Kidney tubule cell (primary cell): ENCODE measurements around the gene GRK6.
"Not testable (repeated sequence)": the region's sequence is repeated elsewhere in the genome, so short reads cannot be mapped to it uniquely, and the experiment has no call there.

Experiments
- DNase-seq: peaks from one replicate; pipeline ENCODE4 v3.0.0-alpha.2; 2018; ENCODE audit warnings: low spot score

The GRK6 gene

GRCh38 chr5:177471610-177472356 lies 45.3 kb downstream of the GRK6 start:
- DNase-seq: no peak

- peak; percentile 53 for DNase-seq
Observed at GRCh38 chr5:177472460-177473442, 46.3 kb downstream of the GRK6 start.

DNA sequence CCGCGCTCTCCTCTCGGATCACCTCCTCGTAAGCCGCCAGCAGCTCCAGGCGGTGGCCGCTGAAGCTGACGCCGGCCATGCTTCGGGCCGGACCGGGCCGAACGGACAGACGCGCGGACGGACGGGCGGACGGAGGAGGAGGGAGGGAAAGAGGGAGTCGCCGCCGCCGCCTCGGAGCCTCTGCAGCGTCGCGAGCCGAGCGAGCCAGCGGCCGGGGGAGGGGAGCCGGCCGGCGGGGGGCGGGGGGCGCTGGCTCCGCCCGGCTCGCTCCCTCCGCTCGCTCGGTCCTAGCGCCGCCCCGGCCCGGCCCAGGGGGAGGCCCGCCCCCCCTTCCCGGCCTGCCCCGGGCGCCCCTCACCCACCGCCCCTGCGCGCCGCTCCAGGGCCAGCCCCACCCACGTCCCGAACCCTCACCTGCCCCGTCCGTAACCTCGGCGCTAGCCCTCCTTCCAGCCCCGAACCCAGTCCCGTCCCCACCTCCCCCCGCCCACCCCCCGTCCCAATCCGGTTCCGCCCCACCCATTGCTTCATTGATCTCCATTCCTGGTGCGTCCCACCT lies 47.0 kb downstream of the GRK6 start, which contains the start of gene DBN1:
Gene DBN1, minus strand, starts transcription at position 192 of the 559 bp plus-strand sequence. Its CDS starts 113 bp downstream, at position 79.
- DNase-seq: peak; percentile 69

DNA sequence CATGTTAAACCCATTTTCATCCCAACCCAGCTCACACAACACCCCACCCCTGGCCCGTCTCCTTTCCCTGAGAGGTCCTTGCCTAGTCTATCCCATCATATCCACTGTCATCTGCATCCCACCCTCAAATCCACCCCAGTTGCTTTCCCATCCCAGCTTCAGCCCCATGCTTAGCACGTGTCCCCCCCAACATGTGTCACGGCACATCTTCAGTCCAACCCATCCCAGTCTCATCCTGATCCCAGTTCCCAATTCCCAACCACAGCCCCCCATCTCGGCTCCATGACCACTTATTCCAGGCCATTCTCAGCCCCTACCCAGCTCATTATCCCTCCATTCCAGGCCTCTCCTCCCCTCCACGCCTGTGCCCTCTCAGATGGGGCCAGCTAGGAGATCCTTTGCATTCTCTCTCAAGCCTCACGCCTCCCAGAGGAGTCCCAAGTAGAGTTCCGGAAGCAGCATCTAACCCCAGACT lies 47.6 kb downstream of the GRK6 start:
- DNase-seq: no peak

DNA sequence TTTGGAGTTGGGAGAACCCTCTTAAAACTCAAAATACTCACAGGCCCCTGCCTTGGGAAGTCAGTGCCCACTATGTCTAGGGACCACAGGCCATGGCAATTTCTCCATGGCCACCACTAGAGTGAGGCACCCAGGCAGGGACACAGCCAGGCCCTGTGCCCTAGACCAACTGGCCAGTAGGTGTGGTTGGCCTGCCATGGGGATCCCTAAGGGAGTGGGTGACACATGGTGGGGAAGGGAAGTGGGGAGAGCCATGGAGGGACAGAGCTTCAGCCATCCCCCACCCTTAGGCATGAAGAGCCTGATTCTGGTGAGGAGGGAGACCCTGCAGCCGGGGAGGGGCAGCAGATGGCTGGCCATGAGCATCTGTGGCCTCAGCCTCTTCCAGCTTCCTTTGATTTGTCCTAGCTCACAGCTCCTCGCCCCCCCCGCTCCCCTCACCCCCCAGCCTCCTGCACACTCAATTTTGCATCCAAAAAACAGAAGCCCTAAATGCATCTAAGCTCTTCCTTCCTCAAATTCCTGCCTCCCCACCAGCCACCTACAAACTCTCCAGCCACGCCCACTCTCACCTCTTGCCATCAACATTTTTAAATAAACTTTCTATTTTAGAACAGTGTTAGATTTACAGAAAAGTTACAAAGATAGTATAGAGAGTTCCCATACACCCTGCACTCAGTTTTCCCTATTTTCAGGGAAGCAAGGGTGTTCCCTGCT lies 48.5 kb downstream of the GRK6 start:
- no peak for DNase-seq

DNA sequence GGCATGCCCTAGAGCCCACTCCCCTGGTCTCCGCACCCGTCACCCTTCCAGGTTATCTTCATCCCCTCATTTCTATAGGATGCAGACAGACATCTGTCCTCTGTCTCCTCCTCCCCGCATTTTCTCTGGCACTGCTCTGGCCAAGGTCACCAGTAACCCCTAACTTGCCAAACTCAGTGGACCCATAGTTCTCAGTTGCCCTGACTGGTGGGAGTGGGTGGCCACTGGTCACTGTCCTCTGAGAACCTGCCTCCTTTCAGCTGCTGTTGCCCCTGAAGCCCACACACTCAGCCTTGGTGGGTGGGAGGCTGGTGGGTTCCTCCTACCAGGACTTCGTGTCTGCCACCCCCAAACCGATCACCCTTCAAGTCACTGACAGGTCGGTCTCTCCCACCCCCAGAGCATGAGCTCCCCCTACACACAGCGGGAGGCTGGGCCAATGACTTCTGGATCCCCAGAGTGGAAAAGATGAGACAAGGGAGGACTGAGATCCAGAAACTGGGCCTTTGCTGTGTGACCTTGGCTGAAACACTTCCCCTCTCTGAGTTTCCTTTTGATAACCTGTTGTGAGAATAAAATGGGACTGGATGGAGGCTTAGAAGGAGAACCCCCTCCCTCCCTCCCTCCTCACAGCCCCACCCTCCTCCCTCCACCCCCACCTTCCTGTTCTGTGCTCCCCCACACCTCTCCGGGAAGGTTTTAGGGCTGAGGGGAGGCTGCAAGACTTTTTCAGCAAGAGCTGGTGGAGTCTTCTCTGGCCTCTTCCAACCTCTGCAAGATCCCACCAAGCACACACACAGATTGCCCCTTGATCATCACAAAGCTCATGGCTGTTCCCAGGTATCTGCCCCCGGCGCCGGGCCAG lies 49.3 kb downstream of the GRK6 start:
- no peak for DNase-seq

DNA sequence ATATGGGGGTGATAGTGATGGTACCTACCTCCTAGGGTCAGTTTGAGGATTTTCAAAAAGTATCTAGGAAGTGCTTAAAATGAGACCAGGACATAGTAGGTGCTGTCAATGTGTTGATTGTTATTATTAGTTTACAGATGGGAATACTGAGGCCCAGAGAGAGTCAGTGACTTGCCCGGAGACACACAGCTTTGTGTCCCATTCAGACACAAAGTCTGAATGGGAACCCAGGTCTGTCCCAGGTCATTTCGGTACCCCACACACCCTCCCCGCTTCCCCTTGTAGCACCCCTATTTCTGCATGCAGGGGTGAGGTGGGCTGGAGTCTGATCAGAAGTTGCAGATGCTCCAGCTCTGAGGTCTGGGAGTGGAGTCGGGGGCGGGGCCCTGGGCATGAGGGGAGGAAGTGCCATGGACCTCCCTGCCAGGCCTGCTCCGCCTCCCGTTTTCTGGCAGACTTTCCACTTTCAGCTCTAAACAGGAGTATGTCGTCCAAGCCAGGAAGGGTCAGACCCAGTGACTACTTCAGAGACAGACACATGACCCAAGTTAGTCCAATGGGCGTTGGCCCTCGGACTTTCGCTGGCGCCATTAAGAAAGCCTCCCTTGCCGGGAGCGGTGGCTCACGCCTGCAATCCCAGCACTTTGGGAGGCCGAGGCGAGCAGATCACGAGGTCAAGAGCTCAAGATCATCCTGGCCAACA lies 50.2 kb downstream of the GRK6 start:
- no peak for DNase-seq

GRCh38 chr5:177477701-177478477 lies 51.4 kb downstream of the GRK6 start:
- no peak for DNase-seq

DNA sequence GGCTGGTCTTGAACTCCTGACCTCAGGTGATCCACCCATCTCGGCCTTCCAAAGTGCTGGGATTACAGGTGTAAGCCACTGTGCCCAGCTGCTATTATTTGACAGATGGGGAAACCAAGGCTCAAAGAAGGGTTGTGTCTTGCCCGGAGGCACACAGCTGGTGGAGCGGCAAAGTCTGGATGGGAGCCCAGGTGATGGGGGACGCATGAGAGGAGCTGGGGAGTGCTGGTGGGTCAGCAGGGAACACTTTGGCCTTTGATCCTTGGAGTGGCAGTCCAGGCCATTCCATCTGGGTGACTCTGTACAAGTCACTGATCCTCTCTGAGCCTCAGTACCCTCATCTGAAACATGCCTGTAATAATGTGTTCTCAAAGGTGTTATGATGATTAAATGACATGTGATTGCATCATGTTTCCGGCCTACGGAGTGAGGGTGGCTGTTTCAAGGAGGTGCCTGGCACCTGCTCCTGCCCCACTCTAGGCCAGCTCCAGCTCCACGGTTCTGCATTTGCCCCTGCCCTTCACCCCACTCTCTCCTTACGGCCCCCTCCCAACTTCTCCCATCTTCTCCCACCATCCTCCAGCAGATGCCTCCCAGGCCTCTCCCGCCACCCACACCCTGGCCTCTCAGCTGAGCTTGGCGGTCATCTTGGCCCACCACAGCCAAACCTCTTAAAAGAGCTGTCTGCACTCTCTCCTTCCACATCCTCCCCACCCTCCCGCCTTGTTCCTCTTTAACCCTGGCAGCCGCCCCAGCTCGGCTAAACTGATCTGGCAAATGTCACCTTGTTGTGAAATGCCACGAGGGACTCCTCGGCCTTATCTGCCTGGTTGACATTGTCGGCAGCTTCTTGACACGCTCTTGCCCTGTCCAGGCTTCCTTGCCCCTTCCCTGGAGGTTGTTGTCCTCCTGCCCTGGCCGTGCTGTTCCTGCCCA lies 52.5 kb downstream of the GRK6 start:
- DNase-seq: peak; percentile 67

DNA sequence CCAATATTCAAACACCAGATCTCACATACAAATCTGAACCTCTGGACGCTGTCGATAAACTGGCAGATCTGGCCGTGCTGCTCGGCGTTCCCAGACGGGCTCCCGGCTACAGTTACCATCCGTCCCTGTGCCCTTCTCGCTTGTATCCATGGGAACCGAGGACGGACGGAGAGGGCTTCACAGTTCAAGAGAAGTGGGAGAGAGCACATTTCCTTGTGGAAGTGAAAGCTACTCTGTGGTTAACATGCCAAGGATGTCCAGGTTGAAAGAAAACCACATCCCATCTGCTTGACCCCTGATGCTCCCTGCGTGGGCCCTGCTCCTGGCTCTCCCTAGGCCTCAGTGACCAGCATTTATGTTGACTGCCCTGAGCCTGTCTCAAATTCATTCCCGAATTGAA lies 53.3 kb downstream of the GRK6 start:
- DNase-seq: peak; percentile 60

- DNase-seq: no peak
Observed at GRCh38 chr5:177482359-177482795, 55.9 kb downstream of the GRK6 start.

GRCh38 chr5:177483042-177483441 lies 56.6 kb downstream of the GRK6 start:
- no peak for DNase-seq

DNA sequence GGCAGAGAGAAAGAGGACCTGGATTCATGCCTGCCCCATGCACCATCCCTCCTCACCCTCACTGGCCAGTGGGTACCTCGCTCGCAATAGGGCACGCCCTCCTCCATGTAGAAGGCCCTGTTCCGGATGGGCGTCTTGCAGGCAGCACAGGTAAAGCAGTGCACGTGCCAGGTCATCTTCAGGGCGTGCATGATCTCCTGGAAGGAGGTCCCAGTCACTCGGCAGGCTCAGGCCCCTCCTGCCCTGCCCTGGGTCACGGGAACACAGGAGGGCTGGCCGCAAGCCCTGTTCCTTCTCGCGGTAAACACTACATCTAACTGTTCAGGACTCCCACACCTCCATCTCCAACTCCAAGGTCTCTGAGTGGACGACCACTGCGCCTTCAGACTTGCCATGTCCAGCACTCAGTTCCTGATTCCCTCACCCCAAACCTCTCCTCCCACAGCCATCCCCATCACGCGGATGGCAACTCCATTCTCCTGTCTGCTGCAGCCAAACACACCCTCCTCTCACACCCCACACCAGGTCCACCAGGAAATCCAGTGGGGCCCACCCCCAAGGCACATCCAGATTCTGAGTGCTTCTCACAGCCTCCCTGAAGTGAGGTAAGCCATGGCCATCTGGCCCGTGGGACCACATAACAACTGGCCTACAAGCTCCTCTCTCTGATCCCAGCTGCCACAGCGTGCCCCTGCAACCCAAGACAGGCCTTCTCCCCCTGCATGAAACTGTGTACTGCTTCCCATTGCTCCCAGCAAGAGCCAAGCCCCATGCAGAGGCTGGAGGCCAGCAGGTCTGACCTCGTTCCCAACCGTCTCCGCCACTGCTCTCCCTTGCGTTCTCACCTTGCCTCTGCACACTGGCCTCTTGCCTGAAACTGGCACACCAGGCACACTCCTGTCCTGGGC lies 57.8 kb downstream of the GRK6 start:
- DNase-seq: no peak

DNA sequence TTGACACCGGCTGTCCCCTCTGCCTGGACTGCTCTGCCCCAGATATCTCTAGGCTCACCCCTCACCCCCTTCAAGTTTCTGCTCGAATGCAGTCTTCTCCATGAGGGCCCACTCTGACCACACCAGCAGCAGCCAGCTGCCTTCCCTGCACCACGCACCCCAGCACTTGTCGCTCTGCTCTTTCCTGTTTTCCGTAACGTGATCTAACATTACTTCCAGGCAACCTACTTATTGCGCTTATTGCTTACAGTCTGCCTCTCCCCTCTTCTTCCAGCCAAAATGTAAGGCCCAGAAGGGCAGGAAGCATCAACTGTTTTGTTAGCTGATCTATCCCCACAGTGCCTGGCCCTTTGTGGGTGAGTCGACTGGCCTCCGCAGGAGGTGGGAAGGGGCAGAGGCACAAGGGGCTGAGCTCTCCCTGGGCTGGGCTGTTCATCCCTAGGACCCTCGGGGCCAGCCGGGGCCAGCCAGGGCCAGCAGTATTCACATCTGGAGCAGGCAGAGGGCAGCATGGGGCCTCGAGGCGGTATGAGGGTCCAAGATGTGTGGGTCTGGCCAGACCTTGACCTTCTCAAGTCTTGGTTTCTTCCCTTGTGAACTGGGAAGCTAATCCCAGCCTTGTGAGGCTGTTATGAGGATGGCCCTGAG lies 58.5 kb downstream of the GRK6 start:
- no peak for DNase-seq

DNA sequence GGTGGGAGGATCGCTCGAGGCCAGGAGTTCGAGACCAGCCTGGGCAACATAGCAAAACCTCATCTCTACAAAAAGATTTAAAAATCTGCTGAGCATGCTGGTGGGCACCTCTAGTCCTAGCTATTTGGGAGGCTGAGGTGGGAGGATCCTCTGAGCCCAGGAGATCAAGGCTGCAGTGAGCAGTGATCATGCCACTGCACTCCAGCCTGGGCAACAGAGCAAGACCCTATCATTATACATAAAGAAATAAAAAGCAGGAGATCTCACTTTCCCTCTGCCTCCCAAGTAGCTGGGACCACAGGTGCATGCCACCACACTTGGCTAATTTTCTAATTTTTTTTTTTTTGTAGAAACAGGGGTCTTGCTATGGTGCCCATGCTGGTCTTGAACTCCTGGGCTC lies 59.3 kb downstream of the GRK6 start:
- not testable (repeated sequence) for DNase-seq

DNA sequence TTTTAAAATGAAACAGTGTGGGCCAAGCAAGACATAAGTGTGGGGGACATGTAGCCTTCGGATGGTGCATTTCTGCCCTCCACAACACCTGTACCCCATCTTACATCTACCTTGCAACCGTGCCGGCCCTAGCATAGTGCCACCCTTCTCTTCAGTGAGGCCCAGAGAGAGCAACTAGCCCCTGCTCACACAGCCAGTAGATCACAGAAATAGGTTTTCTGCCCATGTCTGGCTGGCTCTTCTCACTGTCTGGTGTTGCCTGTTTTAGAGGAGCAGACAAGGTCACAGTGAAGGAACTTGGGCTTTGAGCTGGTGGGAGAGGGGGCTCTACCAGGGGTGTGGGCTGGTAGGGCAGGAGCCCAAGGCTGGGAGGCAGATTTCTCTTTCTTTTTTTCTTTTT lies 59.8 kb downstream of the GRK6 start:
- no peak for DNase-seq

DNA sequence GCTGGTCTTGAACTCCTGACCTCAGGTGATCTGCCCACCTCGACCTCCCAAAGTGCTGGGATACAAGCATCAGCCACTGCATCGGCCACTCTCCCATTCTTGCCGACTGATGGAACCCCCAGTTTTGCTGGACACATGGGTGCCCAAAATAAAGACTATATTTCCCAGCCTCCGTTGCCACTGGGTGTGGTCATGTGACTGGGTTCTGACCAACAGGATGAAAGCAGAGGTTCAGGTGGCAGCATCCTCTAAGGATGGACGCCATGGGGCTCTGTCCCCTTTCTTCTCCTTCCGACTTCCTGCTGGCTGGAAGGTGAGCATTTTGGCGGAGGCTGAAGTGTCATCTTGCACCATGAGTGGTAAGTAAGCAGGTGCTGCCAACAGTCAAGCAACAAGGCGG lies 60.7 kb downstream of the GRK6 start:
- DNase-seq: no peak
